GM19240 (cell line): ENCODE data around the gene FBXO47.
"Not testable (repeated sequence)": the region's sequence is repeated elsewhere in the genome, so short reads cannot be mapped to it uniquely, and the experiment has no call there.

Experiments used
- DNase-seq: peaks from one replicate; pipeline ENCODE4 v3.0.0; 2011; ENCODE audit warnings: low spot score; ENCODE audit not compliant: insufficient read length

Gene FBXO47

GRCh38 chr17:38980490-38981217 is 13.5 kb upstream of the FBXO47 start:
- no peak for DNase-seq

GRCh38 chr17:38978180-38978579 is 11.0 kb upstream of the FBXO47 start:
- DNase-seq, result no peak

GRCh38 chr17:38976187-38976551 is 9.0 kb upstream of the FBXO47 start:
- DNase-seq, result not testable (repeated sequence)

- DNase-seq, result no peak
Measured at GRCh38 chr17:38970804-38971203, 3.6 kb upstream of the FBXO47 start.

- no peak for DNase-seq
Measured at GRCh38 chr17:38970128-38970527, 2.9 kb upstream of the FBXO47 start.

- DNase-seq, result no peak
Measured at GRCh38 chr17:38969281-38969680, 2.1 kb upstream of the FBXO47 start.

- no peak for DNase-seq
Measured at GRCh38 chr17:38961413-38961812, 5.8 kb downstream of the FBXO47 start.

- DNase-seq, result no peak
Measured at GRCh38 chr17:38960402-38960801, 6.8 kb downstream of the FBXO47 start.

- no peak for DNase-seq
Measured at GRCh38 chr17:38959508-38959907, 7.7 kb downstream of the FBXO47 start.

GRCh38 chr17:38958756-38959155 is 8.4 kb downstream of the FBXO47 start:
- DNase-seq, result no peak

GRCh38 chr17:38958326-38958725 is 8.9 kb downstream of the FBXO47 start:
- no peak for DNase-seq

- DNase-seq, result not testable (repeated sequence)
Measured at GRCh38 chr17:38953800-38954199, 13.4 kb downstream of the FBXO47 start.

- no peak for DNase-seq
Measured at GRCh38 chr17:38947189-38947588, 20.0 kb downstream of the FBXO47 start.

- DNase-seq, result no peak
Measured at GRCh38 chr17:38943607-38944006, 23.6 kb downstream of the FBXO47 start.

- no peak for DNase-seq
Measured at GRCh38 chr17:38942696-38943334, 24.4 kb downstream of the FBXO47 start.

GRCh38 chr17:38940404-38940803 is 26.8 kb downstream of the FBXO47 start:
- no peak for DNase-seq

- no peak for DNase-seq
Measured at GRCh38 chr17:38939987-38940386, 27.2 kb downstream of the FBXO47 start.

- not testable (repeated sequence) for DNase-seq
Measured at GRCh38 chr17:38933962-38934361, 33.2 kb downstream of the FBXO47 start.

GRCh38 chr17:38930782-38931181 is 36.4 kb downstream of the FBXO47 start:
- DNase-seq, result not testable (repeated sequence)

- DNase-seq, result peak; percentile 63
Measured at GRCh38 chr17:38926293-38927070, 40.7 kb downstream of the FBXO47 start.

- no peak for DNase-seq
Measured at GRCh38 chr17:38925263-38925995, 41.8 kb downstream of the FBXO47 start, which contains the start of gene LASP1NB. LASP1NB (plus strand) TSS chr17:38925614.
